GM19395 (cell line): Measurements from ENCODE around the gene IDH2.

ENCODE experiments used
- ATAC-seq: cut with Tn5 transposase; IDR thresholded peaks from one replicate; pipeline ENCODE4 v1.9.1; 2021; ENCODE audit warnings: mild to moderate bottlenecking, moderate library complexity; ENCODE audit not compliant: unreplicated experiment

The IDH2 gene

GRCh38 chr15:90046289-90046688 lies 56.0 kb downstream of the IDH2 start:
- ATAC-seq, result no peak

- ATAC-seq, result no peak
Measured at GRCh38 chr15:90044916-90045371, 57.3 kb downstream of the IDH2 start.

GRCh38 chr15:90044191-90044590 lies 58.1 kb downstream of the IDH2 start:
- no peak for ATAC-seq

- ATAC-seq, result no peak
Measured at GRCh38 chr15:90043530-90044010, 58.7 kb downstream of the IDH2 start.

DNA sequence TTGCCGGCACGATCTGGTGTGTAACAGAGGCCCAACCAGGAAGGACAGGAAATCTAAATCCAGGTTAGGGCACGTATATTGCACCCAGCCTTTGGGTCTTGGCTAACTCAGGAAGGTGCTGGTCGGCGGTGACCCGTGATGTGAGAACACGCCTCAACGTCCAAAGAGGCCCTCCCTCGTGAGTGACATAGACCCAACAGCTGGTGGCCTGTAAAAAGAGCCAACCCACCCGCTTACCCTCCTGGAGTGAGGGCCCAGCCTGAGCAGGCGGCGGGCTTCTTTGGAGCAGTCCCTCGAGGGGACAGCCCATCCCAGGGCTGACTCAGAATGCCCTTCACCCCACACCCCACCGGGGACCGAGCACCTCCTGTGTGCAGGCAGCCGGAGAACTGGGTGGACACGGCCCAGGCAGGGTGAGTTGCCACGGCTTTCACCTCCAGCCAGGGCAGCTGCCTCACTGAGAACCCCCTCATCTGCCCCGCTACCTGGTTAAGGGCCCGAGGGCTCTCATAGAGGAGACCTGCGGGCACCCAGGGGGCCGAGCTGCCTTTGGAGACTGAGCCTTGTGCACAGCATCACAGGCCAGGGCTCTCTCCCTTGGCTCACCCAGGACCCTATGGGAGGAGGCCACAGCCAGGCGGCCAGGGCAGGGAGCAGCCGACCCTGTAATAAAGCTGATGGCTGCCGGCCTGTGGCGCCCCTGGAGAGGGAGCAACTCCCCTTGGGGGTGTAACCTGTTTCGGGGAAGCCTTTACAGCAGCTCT lies 59.3 kb downstream of the IDH2 start:
- ATAC-seq, result no peak

DNA sequence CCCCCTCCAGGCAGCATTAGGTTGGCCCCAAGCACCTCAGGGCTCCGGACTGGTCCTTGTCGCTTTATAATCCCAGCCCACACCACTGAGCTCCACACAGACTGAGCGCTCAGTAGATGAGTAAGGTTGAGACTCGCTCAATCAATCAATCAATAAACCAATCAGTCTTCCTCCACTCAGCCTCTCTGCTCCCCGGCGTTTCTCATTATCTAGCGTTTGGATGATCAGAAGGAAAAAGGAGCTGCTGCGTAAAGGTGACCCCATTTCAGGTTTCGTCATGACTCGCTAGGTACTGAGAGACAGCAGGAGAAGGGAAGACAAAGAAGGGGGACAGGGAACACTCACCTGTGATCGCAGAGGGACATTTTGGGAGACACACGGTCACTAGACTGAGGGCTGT lies 59.9 kb downstream of the IDH2 start:
- ATAC-seq, result no peak

- no peak for ATAC-seq
Measured at GRCh38 chr15:90040618-90041017, 61.6 kb downstream of the IDH2 start.

DNA sequence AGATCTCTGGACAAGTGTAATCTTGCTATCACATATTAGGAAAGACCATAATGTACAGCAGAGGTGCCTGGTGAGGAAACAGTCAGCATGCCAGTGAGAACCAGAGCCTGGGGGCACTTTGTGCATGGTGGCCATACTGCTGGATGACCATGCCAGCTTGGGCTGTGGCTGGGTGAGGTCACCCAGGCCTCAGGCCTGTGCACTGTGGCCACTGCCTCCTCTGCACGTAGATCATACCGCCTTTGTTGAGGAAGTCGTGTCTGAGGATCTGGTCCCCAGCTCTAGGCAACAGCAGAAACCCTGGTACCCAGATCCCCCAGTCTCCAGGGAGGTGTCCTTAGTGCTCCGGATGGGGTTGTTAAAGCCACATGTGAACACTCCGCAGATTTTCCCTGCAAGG lies 62.3 kb downstream of the IDH2 start:
- ATAC-seq, result no peak

DNA sequence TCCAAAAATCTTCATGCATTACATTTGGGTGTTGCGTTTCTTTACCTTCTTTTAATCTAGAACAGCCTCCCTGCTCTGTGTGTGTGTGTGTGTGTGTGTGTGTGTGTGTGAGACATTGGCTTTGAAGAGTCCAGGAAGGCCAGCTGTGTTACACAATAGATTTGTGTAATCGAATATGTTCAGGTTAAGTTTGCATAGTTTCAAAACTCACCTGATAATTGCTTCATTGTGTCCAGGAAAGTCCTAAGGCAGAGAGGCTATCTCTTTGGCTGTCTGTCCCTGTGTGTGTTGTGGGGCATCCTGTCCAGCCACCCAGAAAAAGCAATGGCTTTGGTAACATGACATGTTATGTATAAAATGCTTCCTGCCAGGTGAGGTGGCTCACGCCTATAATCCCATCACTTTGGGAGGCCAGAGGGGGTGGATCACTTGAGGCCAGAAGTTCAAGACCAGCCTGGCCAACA lies 63.6 kb downstream of the IDH2 start:
- ATAC-seq, result no peak

GRCh38 chr15:90037961-90038631 lies 64.2 kb downstream of the IDH2 start:
- ATAC-seq, result peak; percentile 69

DNA sequence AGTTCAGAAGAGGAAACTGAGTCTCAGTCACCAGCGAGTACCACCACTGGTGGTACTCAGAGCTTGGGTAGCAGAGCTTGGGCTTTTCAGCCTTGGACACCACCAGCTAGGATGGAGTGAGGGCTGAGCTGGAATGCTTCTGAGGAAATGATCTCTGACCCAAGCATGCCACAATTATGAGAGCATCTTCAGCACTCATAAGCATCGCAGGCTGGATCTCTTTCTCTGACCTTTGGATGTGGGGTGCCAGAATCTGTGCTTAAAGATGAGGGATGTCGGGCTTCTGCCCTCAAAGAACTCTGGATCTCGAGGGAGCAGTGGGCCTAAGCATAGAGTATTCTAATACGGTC lies 64.8 kb downstream of the IDH2 start:
- ATAC-seq, result no peak

DNA sequence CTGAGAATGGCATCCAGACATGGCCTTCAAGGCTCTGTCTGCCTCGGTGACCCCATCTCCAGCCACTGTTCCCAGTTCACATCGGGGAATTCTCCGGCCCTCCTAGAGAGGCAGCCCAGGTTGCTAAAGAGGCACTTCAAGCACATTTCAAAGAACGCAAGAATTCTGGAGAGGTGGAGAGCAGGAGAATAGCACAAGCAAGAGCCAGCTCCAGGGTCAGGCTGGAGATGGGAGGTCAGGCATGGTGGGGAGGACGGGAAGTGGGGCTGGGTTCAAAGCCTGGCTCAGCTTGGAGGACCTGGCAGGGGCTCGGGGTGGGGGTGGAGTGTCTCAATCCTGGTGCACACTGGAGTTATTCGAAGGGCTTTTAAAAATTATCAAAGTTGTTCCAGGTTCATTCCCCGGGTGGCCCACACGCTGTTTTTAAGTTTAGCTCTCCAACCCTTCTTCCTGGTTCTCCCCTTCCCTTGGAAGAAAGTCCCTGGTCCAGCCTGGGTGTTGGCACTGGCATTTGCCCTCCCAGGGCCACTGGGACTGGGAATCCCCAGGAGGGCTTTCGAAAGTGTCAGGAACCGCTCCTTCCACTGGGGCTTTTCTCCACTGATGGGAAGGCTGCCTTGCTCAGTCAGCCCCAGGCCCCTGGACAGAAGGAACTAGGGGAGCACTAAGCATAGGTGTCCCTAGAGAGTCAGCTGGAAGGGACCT lies 65.3 kb downstream of the IDH2 start:
- ATAC-seq, result no peak

DNA sequence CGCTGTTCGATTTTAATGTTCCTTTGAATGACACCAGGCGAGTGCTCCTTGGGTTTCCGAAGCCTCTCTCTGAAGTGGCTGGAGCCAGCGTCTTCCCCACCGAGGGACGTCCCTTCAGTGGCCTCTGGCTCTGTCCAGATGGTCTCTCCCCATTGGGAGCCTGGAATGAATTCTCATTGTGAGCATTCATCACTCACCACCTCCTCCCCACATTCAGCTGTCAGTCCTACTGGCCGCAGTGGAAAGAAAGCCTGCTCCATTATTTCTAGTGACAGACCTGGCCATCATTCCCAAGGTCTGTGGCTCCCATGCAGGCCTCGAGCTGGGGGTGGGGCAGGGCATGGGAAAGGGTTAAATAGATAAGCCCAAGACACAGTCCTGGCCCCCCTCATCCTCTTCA lies 65.9 kb downstream of the IDH2 start:
- no peak for ATAC-seq

DNA sequence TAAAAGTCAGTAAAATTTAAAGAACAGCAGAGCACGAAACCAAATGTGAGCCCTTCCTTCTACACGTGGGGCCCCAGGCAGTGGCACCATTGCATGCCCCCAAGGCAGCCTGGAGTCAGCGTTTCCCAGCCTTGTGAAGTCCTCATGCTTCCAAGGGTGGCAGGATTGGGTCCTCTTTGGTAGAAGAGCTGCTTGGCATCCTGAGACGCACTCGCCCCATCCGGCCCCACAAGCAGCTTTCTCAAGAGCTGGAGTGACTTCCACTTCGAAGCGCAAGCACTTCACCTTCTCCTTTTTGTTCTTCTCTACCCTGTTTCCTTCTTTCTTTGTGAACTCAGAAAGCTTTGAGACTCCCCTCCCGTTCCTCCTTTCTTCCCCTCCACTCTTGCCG lies 66.4 kb downstream of the IDH2 start:
- no peak for ATAC-seq

- no peak for ATAC-seq
Measured at GRCh38 chr15:90035095-90035839, 67.0 kb downstream of the IDH2 start.

- no peak for ATAC-seq
Measured at GRCh38 chr15:90033448-90033847, 68.8 kb downstream of the IDH2 start.
